SKM-1 treated with dmso at 0.1 percent for 144 hours (cell line): ENCODE measurements around the gene LRRC4B.

Experiments
- DNase-seq: peaks from one replicate; lab custom pipeline; 2025; ENCODE audit not compliant: unreplicated experiment; lab: John Stamatoyannopoulos, UW

Gene LRRC4B

GRCh38 chr19:50508843-50509190 is 59.4 kb downstream of the LRRC4B start:
- no peak for DNase-seq

- DNase-seq = no peak
Measured at GRCh38 chr19:50507376-50507775, 60.9 kb downstream of the LRRC4B start.

- no peak for DNase-seq
Measured at GRCh38 chr19:50506700-50507099, 61.5 kb downstream of the LRRC4B start.

GRCh38 chr19:50505856-50506611 is 62.2 kb downstream of the LRRC4B start:
- DNase-seq = no peak

GRCh38 chr19:50501568-50502475 is 66.4 kb downstream of the LRRC4B start:
- no peak for DNase-seq

- no peak for DNase-seq
Measured at GRCh38 chr19:50501186-50501567, 67.1 kb downstream of the LRRC4B start.

- no peak for DNase-seq
Measured at GRCh38 chr19:50500753-50501151, 67.5 kb downstream of the LRRC4B start.

GRCh38 chr19:50500060-50500752 is 68.0 kb downstream of the LRRC4B start:
- DNase-seq = no peak

- DNase-seq = no peak
Measured at GRCh38 chr19:50498219-50499056, 69.8 kb downstream of the LRRC4B start.

GRCh38 chr19:50497022-50497405 is 71.2 kb downstream of the LRRC4B start:
- no peak for DNase-seq

- DNase-seq = no peak
Measured at GRCh38 chr19:50496189-50497021, 71.8 kb downstream of the LRRC4B start.

- DNase-seq = no peak
Measured at GRCh38 chr19:50495020-50495531, 73.2 kb downstream of the LRRC4B start.

GRCh38 chr19:50494186-50495019 is 73.8 kb downstream of the LRRC4B start:
- no peak for DNase-seq

GRCh38 chr19:50493171-50493570 is 75.1 kb downstream of the LRRC4B start:
- DNase-seq = no peak

- DNase-seq = peak; percentile 57
Measured at GRCh38 chr19:50492303-50493052, 75.8 kb downstream of the LRRC4B start.

GRCh38 chr19:50490991-50491472 is 77.2 kb downstream of the LRRC4B start:
- DNase-seq = no peak

GRCh38 chr19:50490411-50490811 is 77.8 kb downstream of the LRRC4B start:
- no peak for DNase-seq

GRCh38 chr19:50489461-50490011 is 78.7 kb downstream of the LRRC4B start:
- DNase-seq = no peak
